Neuronal stem cell (in vitro differentiated cells): ENCODE measurements around the gene CD59.
"Not testable (repeated sequence)": the region's sequence is repeated elsewhere in the genome, so short reads cannot be mapped to it uniquely, and the experiment has no call there.

Experiments
- DNase-seq: peaks from one replicate; pipeline ENCODE4 v3.0.0-alpha.2; 2013; ENCODE audit warnings: low spot score
- H2AFZ ChIP-seq: one replicate; pipeline ENCODE4 v1.6.1; 2013; ENCODE audit warnings: mild to moderate bottlenecking, low read length, inconsistent platforms
- H2AK5ac ChIP-seq: 2 replicates; pipeline ENCODE4 v1.6.1; 2013; ENCODE audit warnings: low read depth, mild to moderate bottlenecking, inconsistent platforms, low read length, moderate library complexity, mixed read lengths
- H2BK120ac ChIP-seq: 2 replicates; pipeline ENCODE4 v1.6.1; 2013; ENCODE audit warnings: low read depth, mild to moderate bottlenecking, inconsistent platforms, low read length, moderate library complexity, mixed read lengths
- H2BK12ac ChIP-seq: one replicate; pipeline ENCODE4 v1.6.1; 2013; ENCODE audit warnings: low read length, inconsistent platforms
- H2BK15ac ChIP-seq: 2 replicates; pipeline ENCODE4 v1.6.1; 2013; ENCODE audit warnings: mild to moderate bottlenecking, low read length, inconsistent platforms, mixed read lengths
- H2BK5ac ChIP-seq: one replicate; pipeline ENCODE4 v1.6.1; 2013; ENCODE audit warnings: inconsistent platforms, mild to moderate bottlenecking, low read length, moderate library complexity
- H3K14ac ChIP-seq: one replicate; pipeline ENCODE4 v1.6.1; 2013; ENCODE audit warnings: low read length, inconsistent platforms
- H3K18ac ChIP-seq: 2 replicates; pipeline ENCODE4 v1.6.1; 2013; ENCODE audit warnings: low read length, inconsistent platforms
- H3K23ac ChIP-seq: 2 replicates; pipeline ENCODE4 v1.6.1; 2013; ENCODE audit warnings: low read depth, mild to moderate bottlenecking, mixed read lengths, low read length, inconsistent platforms; ENCODE audit not compliant: poor library complexity
- H3K27ac ChIP-seq: replicated peaks from 3 replicates; pipeline ENCODE4 v1.5.1; 2013; ENCODE audit warnings: low read length, inconsistent platforms
- H3K27me3 ChIP-seq, 3 experiments: 2 replicates each; pipeline ENCODE4 v1.6.1; 2013; ENCODE audit warnings: low read length in 3 of 3, mild to moderate bottlenecking in 2 of 3, inconsistent platforms in 1 of 3, low read depth in 1 of 3, mixed read lengths in 1 of 3, moderate library complexity in 1 of 3; ENCODE audit not compliant: control insufficient read depth in 3 of 3, insufficient read depth in 3 of 3
- H3K36me3 ChIP-seq, 2 donors: replicated peaks in 1 of 2; 2 replicates each; pipeline ENCODE4 v1.6.1; 2013; ENCODE audit warnings: low read length in 2 of 2; ENCODE audit not compliant: control insufficient read depth in 2 of 2, insufficient read depth in 2 of 2
- H3K4ac ChIP-seq: 2 replicates; pipeline ENCODE4 v1.6.1; 2013; ENCODE audit warnings: inconsistent platforms, mild to moderate bottlenecking, low read length, moderate library complexity
- H3K4me1 ChIP-seq, 2 donors: 1 replicate in 1 of 2; 2 replicates in 1 of 2; pipeline ENCODE4 v1.6.1; 2013; ENCODE audit warnings: low read length in 2 of 2, low read depth in 1 of 2; ENCODE audit not compliant: control insufficient read depth in 2 of 2, insufficient read depth in 1 of 2
- H3K4me2 ChIP-seq: one replicate; pipeline ENCODE4 v1.6.1; 2013; ENCODE audit warnings: mild to moderate bottlenecking, low read length, inconsistent platforms; ENCODE audit not compliant: insufficient read depth, poor library complexity, severe bottlenecking
- H3K4me3 ChIP-seq, 2 donors: 2 replicates each; pipeline ENCODE4 v1.5.1; 2013; ENCODE audit warnings: low read length in 2 of 2, mild to moderate bottlenecking in 2 of 2, inconsistent platforms in 1 of 2, moderate library complexity in 1 of 2
- H3K79me1 ChIP-seq: one replicate; pipeline ENCODE4 v1.6.1; 2013; ENCODE audit warnings: low read depth, mild to moderate bottlenecking, inconsistent platforms, low read length, moderate library complexity
- H3K9ac ChIP-seq: one replicate; pipeline ENCODE4 v1.6.1; 2013; ENCODE audit warnings: mild to moderate bottlenecking, low read depth, low read length, inconsistent platforms; ENCODE audit not compliant: poor library complexity
- H3K9me3 ChIP-seq, 2 donors: replicated peaks in 1 of 2; 2 replicates each; pipeline versions ENCODE3 to v1.6.1; 2013; ENCODE audit warnings: low read length in 2 of 2, mild to moderate bottlenecking in 2 of 2, inconsistent platforms in 1 of 2, low read depth in 1 of 2, mixed read lengths in 1 of 2, moderate library complexity in 1 of 2; ENCODE audit not compliant: control insufficient read depth in 2 of 2, insufficient read depth in 1 of 2
- H4K8ac ChIP-seq: one replicate; pipeline ENCODE4 v1.6.1; 2013; ENCODE audit warnings: low read depth, mild to moderate bottlenecking, inconsistent platforms, low read length, moderate library complexity
- H4K91ac ChIP-seq: one replicate; pipeline ENCODE4 v1.6.1; 2013; ENCODE audit warnings: low read length, low read depth, mild to moderate bottlenecking, inconsistent platforms; ENCODE audit not compliant: poor library complexity
- WGBS, 2 donors: extraction: QIAGEN DNeasy Blood & Tissue Kit; methylation state at CpG; one replicate each; pipeline ENCODE4 v1.1.7; 2013; ENCODE audit warnings: missing lambda C conversion rate in 2 of 2, mixed read lengths in 1 of 2; ENCODE audit not compliant: insufficient read length in 2 of 2, insufficient replicate concordance in 1 of 2; ENCODE audit errors: extremely low coverage in 2 of 2; 5-methylcytosine and 5-hydroxymethylcytosine counted together

Gene CD59

GRCh38 chr11:33682446-33682845, 53.8 kb downstream of the CD59 start:
- Histone ChIP-seq H3K23ac (no peak overlapping the region), H2BK120ac (no peak overlapping the region), H2BK15ac (no peak overlapping the region), H3K4ac (no peak overlapping the region), H3K27ac (no peak overlapping the region), H3K14ac (no peak overlapping the region), H3K4me1 (peaks cover 4 to 14% of the 10 kb centered on the region in 2 donors), H2AFZ (no peak overlapping the region), H3K4me2 (no peak overlapping the region), H3K18ac (peak overlapping the region; percentile 41), H3K36me3 (no peaks in the 10 kb centered on the region), H3K9ac (no peak overlapping the region), H2AK5ac (peak overlapping the region; percentile 91), H3K4me3 (peak overlapping the region in 1 of 2 donors; percentile 24), H4K91ac (no peak overlapping the region), H3K27me3 (no peaks in the 10 kb centered on the region), H4K8ac (no peak overlapping the region), H2BK5ac (no peak overlapping the region), H3K79me1 (no peaks in the 10 kb centered on the region), H2BK12ac (peak overlapping the region; percentile 0), H3K9me3 (peaks cover 0 to 3% of the 10 kb centered on the region in 2 donors)
- no peak for DNase-seq
- WGBS, 2 donors = no CpG with 5 or more reads among the region's 4 CpGs

- no peak overlapping the region for H4K8ac ChIP-seq
- H3K36me3 ChIP-seq = no peaks in the 10 kb centered on the region
- H3K23ac ChIP-seq = no peak overlapping the region
- no peak overlapping the region for H3K27ac ChIP-seq
- H2AFZ ChIP-seq = no peak overlapping the region
- no peak overlapping the region for H3K14ac ChIP-seq
- H4K91ac ChIP-seq = no peak overlapping the region
- no peaks in the 10 kb centered on the region for H3K9me3 ChIP-seq
- no peak overlapping the region for H2BK120ac ChIP-seq
- peak overlapping the region in 1 of 2 donors; percentile 24 for H3K4me3 ChIP-seq
- no peak overlapping the region for H3K18ac ChIP-seq
- H3K27me3 ChIP-seq = no peaks in the 10 kb centered on the region
- H2BK12ac ChIP-seq = no peak overlapping the region
- no peak overlapping the region for H3K4ac ChIP-seq
- no peak overlapping the region for H3K4me2 ChIP-seq
- H2BK15ac ChIP-seq = no peak overlapping the region
- no CpG with 5 or more reads among the region's 3 CpGs for WGBS, 2 donors
- peaks cover 4 to 14% of the 10 kb centered on the region in 2 donors for H3K4me1 ChIP-seq
- no peaks in the 10 kb centered on the region for H3K79me1 ChIP-seq
- H2BK5ac ChIP-seq = no peak overlapping the region
- no peak overlapping the region for H3K9ac ChIP-seq
- peak overlapping the region; percentile 91 for H2AK5ac ChIP-seq
- DNase-seq = no peak
Measured at GRCh38 chr11:33682019-33682418, 54.2 kb downstream of the CD59 start.

GRCh38 chr11:33678616-33679015, 57.6 kb downstream of the CD59 start:
- not testable (repeated sequence) for H3K27ac ChIP-seq, H3K14ac ChIP-seq, H3K27me3 ChIP-seq, H2BK5ac ChIP-seq, H3K4ac ChIP-seq, DNase-seq, H3K18ac ChIP-seq, H2AK5ac ChIP-seq, H3K4me3 ChIP-seq, H2AFZ ChIP-seq, H4K8ac ChIP-seq, H2BK120ac ChIP-seq, H3K9me3 ChIP-seq, H4K91ac ChIP-seq, H3K23ac ChIP-seq, H2BK12ac ChIP-seq, H3K36me3 ChIP-seq, H2BK15ac ChIP-seq, H3K4me2 ChIP-seq, H3K9ac ChIP-seq, H3K4me1 ChIP-seq, H3K79me1 ChIP-seq
- no CpG with 5 or more reads among the region's 1 CpG for WGBS, 2 donors

- H3K23ac ChIP-seq = no peak overlapping the region
- H4K8ac ChIP-seq = no peak overlapping the region
- H2BK5ac ChIP-seq = no peak overlapping the region
- peaks cover 2 to 21% of the 10 kb centered on the region in 2 donors for H3K4me1 ChIP-seq
- no peak overlapping the region for H3K14ac ChIP-seq
- no peak overlapping the region for H3K4ac ChIP-seq
- H3K18ac ChIP-seq = no peak overlapping the region
- no peak overlapping the region for H2BK15ac ChIP-seq
- H3K9ac ChIP-seq = no peak overlapping the region
- no peaks in the 10 kb centered on the region for H3K27me3 ChIP-seq
- H2AK5ac ChIP-seq = no peak overlapping the region
- no peak overlapping the region for H3K27ac ChIP-seq
- no peak overlapping the region for H2BK12ac ChIP-seq
- H3K36me3 ChIP-seq = no peaks in the 10 kb centered on the region
- no peak overlapping the region for H2AFZ ChIP-seq
- H3K79me1 ChIP-seq = no peaks in the 10 kb centered on the region
- H2BK120ac ChIP-seq = no peak overlapping the region
- no peak overlapping the region for H3K4me3 ChIP-seq
- no peak overlapping the region for H3K4me2 ChIP-seq
- DNase-seq = no peak
- H4K91ac ChIP-seq = no peak overlapping the region
- no peaks in the 10 kb centered on the region for H3K9me3 ChIP-seq
- no CpG with 5 or more reads among the region's 3 CpGs for WGBS, 2 donors
Measured at GRCh38 chr11:33674035-33674814, 62.0 kb downstream of the CD59 start.
